ENCODE data around the gene LRMDA. TPM values are rescaled to one million over a fixed set of nuclear protein-coding genes. Genes with fewer than 3 reads are reported as not detected.

The LRMDA gene
- total and polyA plus RNA-seq, 2 of the 8 experiments (the other 6 are each of a cell fraction or from before 2014, with no cell fraction given) = 0.86 to 2.8 TPM

- H3K79me2 ChIP-seq (ENCODE audit: control insufficient read depth in 1 of 2, insufficient read depth in 2 of 2, low read length in 2 of 2) = no peaks in the 10 kb centered on the region
These were observed 512.6 kb downstream of the LRMDA start for GRCh38 chr10:75944061-75944460.

More at GRCh38 chr10:75944061-75944460, 512.6 kb downstream of the LRMDA start:
- H2BK15ac ChIP-seq (ENCODE audit: low read length) = no peak overlapping the region
- WGBS, 2 experiments (ENCODE audit: extremely low coverage in 1 of 2, insufficient coverage in 1 of 2, insufficient read length in 1 of 2, insufficient replicate concordance in 2 of 2, low coverage in 1 of 2, low lambda C conversion rate in 2 of 2, missing lambda C conversion rate in 1 of 2) = 87% methylated on average over 2 of the region's 2 CpGs; no CpG with 5 or more reads in 1 of the 2 experiments
- no peak overlapping the region for H3K56ac ChIP-seq (replicated peaks; ENCODE audit: insufficient read length, low read depth, low read length)
- POLR2A ChIA-PET (ENCODE audit: partially characterized antibody) = no interaction called here
- H3K27me3 ChIP-seq (replicated peaks in 1 of 4; ENCODE audit: control insufficient read depth in 3 of 4, extremely low read depth in 1 of 4, insufficient read depth in 3 of 4, low read length in 3 of 4) = no peaks in the 10 kb centered on the region; a peak in 1 of 7 replicates
- H2BK12ac ChIP-seq (ENCODE audit: low read depth, low read length) = no peak overlapping the region
- no peak overlapping the region for H2BK120ac ChIP-seq (replicated peaks; ENCODE audit: low read depth, low read length)
- no peak overlapping the region for H4K8ac ChIP-seq (ENCODE audit: extremely low read depth, insufficient read depth, low read length)
- H3K9ac ChIP-seq (replicated peaks in 1 of 4; ENCODE audit: extremely low read depth in 1 of 4, low read depth in 3 of 4, low read length in 3 of 4) = no peak overlapping the region
- no peak overlapping the region for H3K18ac ChIP-seq (ENCODE audit: extremely low read depth, low read length)
- H3K4me1 ChIP-seq (replicated peaks in 1 of 4; ENCODE audit: control insufficient read depth in 3 of 4, insufficient read depth in 4 of 4, low read length in 3 of 4) = no peaks in the 10 kb centered on the region
- CTCF ChIA-PET (ENCODE audit: partially characterized antibody) = interaction anchor here (0.9 to 1.3 kb wide), 3 partner anchors 8 to 163 kb away, joined by 3 read pairs; no protein-coding TSS in a partner anchor
- H3K14ac ChIP-seq (ENCODE audit: insufficient read length) = no peak overlapping the region
- H3K23ac ChIP-seq (ENCODE audit: insufficient read length) = no peak overlapping the region
- no peaks in the 10 kb centered on the region for H3K36me3 ChIP-seq (ENCODE audit: control insufficient read depth in 2 of 4, insufficient read depth in 4 of 4, low read length in 3 of 4)
- H3K79me1 ChIP-seq (ENCODE audit: low read depth, low read length) = no peaks in the 10 kb centered on the region
- no peak for DNase-seq (ENCODE audit: low read depth in 1 of 2, low spot score in 2 of 2)
- H2BK20ac ChIP-seq (ENCODE audit: low read length) = no peak overlapping the region
- H2BK5ac ChIP-seq (ENCODE audit: low read depth, low read length) = no peak overlapping the region
- H3K4me3 ChIP-seq (ENCODE audit: extremely low read depth in 1 of 4, insufficient read depth in 2 of 4, low read depth in 3 of 4, low read length in 4 of 4) = no peak overlapping the region
- FAIRE-seq = no peak
- H2AFZ ChIP-seq (ENCODE audit: low read length) = no peak overlapping the region
- no peak overlapping the region for H3K4ac ChIP-seq (replicated peaks; ENCODE audit: insufficient read length, low read depth, low read length)
- no peak overlapping the region for H3K27ac ChIP-seq (ENCODE audit: low read depth, low read length)
- no peak overlapping the region for H4K5ac ChIP-seq (ENCODE audit: insufficient read length, low read depth, low read length)
- no peak overlapping the region for H4K91ac ChIP-seq (replicated peaks; ENCODE audit: insufficient read length, low read length)
- H3K4me2 ChIP-seq (ENCODE audit: insufficient read depth in 1 of 2, low read depth in 2 of 2, low read length in 2 of 2) = no peak overlapping the region
- no peak for TF ChIP-seq SP2 (IDR thresholded peaks at IDR 0.05; ENCODE audit: low read length)
- TF ChIP-seq RBBP5 (IDR thresholded peaks at IDR 0.05; ENCODE audit: borderline replicate concordance, low read depth, low read length) = no peak
- no peak overlapping the region for H2AK5ac ChIP-seq (ENCODE audit: low read depth, low read length)
- no peaks in the 10 kb centered on the region for H4K20me1 ChIP-seq (replicated peaks in 1 of 2; ENCODE audit: control insufficient read depth in 1 of 2, insufficient read depth in 2 of 2, low read length in 2 of 2)
- H3K23me2 ChIP-seq (ENCODE audit: low read depth, low read length) = no peaks in the 10 kb centered on the region
- H3K9me3 ChIP-seq (ENCODE audit: insufficient read depth in 2 of 2, low read depth in 1 of 2, low read length in 1 of 2) = no peaks in the 10 kb centered on the region
